DND-41 (cell line): ENCODE measurements around the gene GRIK2.

ENCODE experiments used
- ATAC-seq: fragments of 200-7000 bp; cut with Tn5 transposase; 3 replicates; pipeline ENCODE4 v1.9.1; 2021; ENCODE audit warnings: low read depth; ENCODE audit not compliant: insufficient read depth
- DNase-seq: peaks from one replicate; pipeline ENCODE4 v3.0.0-alpha.2; 2020
- H2AFZ ChIP-seq: 2 replicates; pipeline ENCODE4 v1.6.0; 2012; ENCODE audit warnings: low read depth, low read length
- H3K27ac ChIP-seq: 2 replicates; pipeline ENCODE4 v1.5.1; 2012; ENCODE audit warnings: low read length, inconsistent platforms
- H3K27me3 ChIP-seq: fragments of 200-600 bp; sonication (generic); 2 replicates; pipeline ENCODE4 v1.6.0; 2012; ENCODE audit warnings: low read length, mild to moderate bottlenecking, inconsistent platforms; ENCODE audit not compliant: insufficient read depth, poor library complexity
- H3K36me3 ChIP-seq: 2 replicates; pipeline ENCODE4 v1.5.1; 2012; ENCODE audit warnings: low read length, inconsistent platforms; ENCODE audit not compliant: insufficient read depth
- H3K4me1 ChIP-seq: 2 replicates; pipeline ENCODE4 v1.5.1; 2012; ENCODE audit warnings: mild to moderate bottlenecking, low read length; ENCODE audit not compliant: insufficient read depth
- H3K4me2 ChIP-seq: 2 replicates; pipeline ENCODE4 v1.6.0; 2012; ENCODE audit warnings: mild to moderate bottlenecking, moderate library complexity, low read length, inconsistent platforms; ENCODE audit not compliant: insufficient read depth
- H3K4me3 ChIP-seq, 2 experiments: fragments of 200-600 bp in 1 of 2; shearing (Covaris generic) in 1 of 2; 2 replicates each; pipeline ENCODE4 v1.5.1; 2012 to 2016; ENCODE audit warnings: inconsistent platforms in 2 of 2, low read length in 2 of 2, mild to moderate bottlenecking in 2 of 2, low read depth in 1 of 2, moderate library complexity in 1 of 2
- H3K79me2 ChIP-seq: 2 replicates; pipeline ENCODE4 v1.6.0; 2012; ENCODE audit warnings: low read length, inconsistent platforms; ENCODE audit not compliant: insufficient read depth
- H3K9ac ChIP-seq: 2 replicates; pipeline ENCODE4 v1.6.0; 2012; ENCODE audit warnings: low read depth, mild to moderate bottlenecking, inconsistent platforms, low read length, moderate library complexity
- H3K9me3 ChIP-seq: 2 replicates; pipeline ENCODE4 v1.5.1; 2012; ENCODE audit warnings: low read length, moderate library complexity, mild to moderate bottlenecking, inconsistent platforms; ENCODE audit not compliant: insufficient read depth, severe bottlenecking
- H4K20me1 ChIP-seq: 2 replicates; pipeline ENCODE4 v1.6.0; 2012; ENCODE audit warnings: low read length; ENCODE audit not compliant: insufficient read depth
- EZH2 ChIP-seq: IDR thresholded peaks from 3 replicates; pipeline ENCODE4 v1.6.1; 2012; ENCODE audit warnings: borderline replicate concordance, low read depth, mild to moderate bottlenecking, moderate library complexity, low read length, inconsistent platforms; ENCODE audit not compliant: severe bottlenecking
- TF ChIP-seq, protein P1 (sequence below): IDR thresholded peaks from 2 replicates; pipeline ENCODE4 v1.5.1; 2012; ENCODE audit warnings: borderline replicate concordance, low read length, moderate library complexity, mild to moderate bottlenecking; ENCODE audit not compliant: poor library complexity, severe bottlenecking; ENCODE audit errors: extremely low read depth

Gene GRIK2

DNA sequence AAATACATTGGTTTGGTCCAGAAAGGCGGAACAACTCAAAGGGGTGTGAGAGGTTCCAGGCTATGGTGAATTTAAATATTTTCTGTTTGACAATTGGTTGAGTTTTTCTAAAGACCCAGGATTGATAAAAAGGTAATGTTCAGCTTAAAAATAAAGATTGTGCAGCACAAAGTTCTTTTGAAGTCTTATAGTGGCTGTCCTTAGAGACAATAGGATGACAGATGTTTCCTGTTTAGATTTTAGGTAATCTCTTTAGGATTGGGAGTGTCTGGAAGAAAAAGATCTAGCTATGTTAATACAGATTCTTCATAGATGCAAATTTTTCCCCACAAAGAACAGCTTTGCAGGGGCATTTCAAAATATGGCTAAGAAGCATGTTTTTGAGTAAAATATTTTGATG is 119.7 kb downstream of the GRIK2 start:
- H3K9ac ChIP-seq, result no peak overlapping the region
- no peaks in the 10 kb centered on the region for H3K27me3 ChIP-seq
- ATAC-seq, result no peak
- H3K4me1 ChIP-seq, result no peaks in the 10 kb centered on the region
- H4K20me1 ChIP-seq, result no peaks in the 10 kb centered on the region
- H2AFZ ChIP-seq, result no peak overlapping the region
- no peak for DNase-seq
- no peak overlapping the region for H3K27ac ChIP-seq
- H3K79me2 ChIP-seq, result no peaks in the 10 kb centered on the region
- no peak overlapping the region for H3K4me3 ChIP-seq
- no peaks in the 10 kb centered on the region for H3K36me3 ChIP-seq
- TF ChIP-seq, protein P1, sequence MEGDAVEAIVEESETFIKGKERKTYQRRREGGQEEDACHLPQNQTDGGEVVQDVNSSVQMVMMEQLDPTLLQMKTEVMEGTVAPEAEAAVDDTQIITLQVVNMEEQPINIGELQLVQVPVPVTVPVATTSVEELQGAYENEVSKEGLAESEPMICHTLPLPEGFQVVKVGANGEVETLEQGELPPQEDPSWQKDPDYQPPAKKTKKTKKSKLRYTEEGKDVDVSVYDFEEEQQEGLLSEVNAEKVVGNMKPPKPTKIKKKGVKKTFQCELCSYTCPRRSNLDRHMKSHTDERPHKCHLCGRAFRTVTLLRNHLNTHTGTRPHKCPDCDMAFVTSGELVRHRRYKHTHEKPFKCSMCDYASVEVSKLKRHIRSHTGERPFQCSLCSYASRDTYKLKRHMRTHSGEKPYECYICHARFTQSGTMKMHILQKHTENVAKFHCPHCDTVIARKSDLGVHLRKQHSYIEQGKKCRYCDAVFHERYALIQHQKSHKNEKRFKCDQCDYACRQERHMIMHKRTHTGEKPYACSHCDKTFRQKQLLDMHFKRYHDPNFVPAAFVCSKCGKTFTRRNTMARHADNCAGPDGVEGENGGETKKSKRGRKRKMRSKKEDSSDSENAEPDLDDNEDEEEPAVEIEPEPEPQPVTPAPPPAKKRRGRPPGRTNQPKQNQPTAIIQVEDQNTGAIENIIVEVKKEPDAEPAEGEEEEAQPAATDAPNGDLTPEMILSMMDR, result no peak
- TF ChIP-seq EZH2, result no peak
- H3K4me2 ChIP-seq, result no peak overlapping the region
- no peaks in the 10 kb centered on the region for H3K9me3 ChIP-seq

DNA sequence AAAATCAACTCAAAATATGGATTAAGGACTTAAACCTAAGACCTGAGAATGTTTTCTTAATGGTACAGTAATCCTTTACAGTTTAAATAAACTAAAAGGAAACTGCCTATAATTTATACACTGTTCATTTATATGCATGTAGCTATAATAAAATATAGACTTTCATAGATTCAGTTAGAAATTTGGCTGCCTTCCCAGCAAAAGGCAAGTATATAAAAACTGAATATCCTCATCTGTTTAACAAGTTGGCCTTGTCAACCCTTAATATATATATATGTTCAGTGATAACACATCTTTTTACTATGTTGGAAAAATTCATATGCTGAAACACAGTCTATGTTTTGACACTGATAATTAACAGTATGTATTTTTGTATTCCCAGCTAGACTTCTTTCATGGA is 123.1 kb downstream of the GRIK2 start:
- no peak overlapping the region for H3K4me3 ChIP-seq
- H3K4me1 ChIP-seq, result no peaks in the 10 kb centered on the region
- no peak overlapping the region for H2AFZ ChIP-seq
- H3K27me3 ChIP-seq, result no peaks in the 10 kb centered on the region
- H3K36me3 ChIP-seq, result no peaks in the 10 kb centered on the region
- H3K79me2 ChIP-seq, result no peaks in the 10 kb centered on the region
- no peak for ATAC-seq
- H3K4me2 ChIP-seq, result no peak overlapping the region
- TF ChIP-seq EZH2, result no peak
- TF ChIP-seq, protein P1, result no peak
- no peaks in the 10 kb centered on the region for H3K9me3 ChIP-seq
- no peak overlapping the region for H3K27ac ChIP-seq
- no peak for DNase-seq
- H4K20me1 ChIP-seq, result no peaks in the 10 kb centered on the region
- no peak overlapping the region for H3K9ac ChIP-seq

DNA sequence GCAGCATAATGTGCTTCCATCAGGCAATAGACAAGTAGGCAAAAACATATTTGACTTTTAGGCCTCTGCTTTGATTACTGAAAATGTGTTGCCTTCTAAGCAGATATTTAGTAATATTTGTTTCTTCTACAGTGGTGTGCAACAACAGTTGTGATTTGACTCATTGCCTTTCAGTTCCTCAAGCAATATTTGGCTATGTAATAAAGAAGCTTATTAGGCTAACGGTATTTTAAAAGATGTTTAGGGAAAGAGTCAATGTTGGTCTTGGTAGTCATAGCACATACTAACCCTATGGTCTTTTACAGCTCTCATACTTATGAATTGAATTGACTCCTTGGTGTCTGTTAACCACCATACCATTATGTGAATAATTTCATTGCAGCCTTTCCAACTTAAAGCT is 124.1 kb downstream of the GRIK2 start:
- TF ChIP-seq, protein P1, result no peak
- no peak for TF ChIP-seq EZH2
- Histone ChIP-seq H2AFZ (no peak overlapping the region), H3K9me3 (no peaks in the 10 kb centered on the region), H3K27ac (no peak overlapping the region), H3K4me2 (no peak overlapping the region), H3K79me2 (no peaks in the 10 kb centered on the region), H3K36me3 (no peaks in the 10 kb centered on the region), H3K4me3 (no peak overlapping the region), H4K20me1 (no peaks in the 10 kb centered on the region), H3K9ac (no peak overlapping the region), H3K27me3 (no peaks in the 10 kb centered on the region), H3K4me1 (no peaks in the 10 kb centered on the region)
- ATAC-seq (no peak), DNase-seq (no peak)

DNA sequence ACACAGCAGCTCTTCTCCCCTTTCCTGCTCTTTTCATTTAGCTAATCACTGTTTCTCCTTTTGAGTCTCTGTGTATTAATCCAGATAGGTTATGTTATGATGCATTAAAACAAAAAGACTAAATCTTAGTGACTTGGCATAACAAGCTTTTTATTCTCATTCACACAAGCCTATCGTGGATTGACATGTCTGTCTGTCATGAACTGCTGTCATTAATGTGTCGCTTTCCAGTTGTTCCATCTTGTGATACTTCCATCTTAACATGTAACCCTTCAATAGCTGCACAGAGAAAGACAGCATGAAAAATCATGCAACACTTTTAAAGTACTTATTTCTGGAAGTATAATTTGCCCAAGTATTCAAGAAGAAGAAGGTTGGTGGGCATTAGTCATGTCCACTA is 128.7 kb downstream of the GRIK2 start:
- H3K36me3 ChIP-seq, result no peaks in the 10 kb centered on the region
- no peak for TF ChIP-seq EZH2
- TF ChIP-seq, protein P1, result no peak
- no peaks in the 10 kb centered on the region for H3K27me3 ChIP-seq
- DNase-seq (no peak), ATAC-seq (no peak)
- H3K4me2 ChIP-seq, result no peak overlapping the region
- H3K9ac ChIP-seq, result no peak overlapping the region
- no peak overlapping the region for H2AFZ ChIP-seq
- H3K4me3 ChIP-seq, result no peak overlapping the region
- H4K20me1 ChIP-seq, result no peaks in the 10 kb centered on the region
- H3K79me2 ChIP-seq, result no peaks in the 10 kb centered on the region
- H3K9me3 ChIP-seq, result no peaks in the 10 kb centered on the region
- H3K27ac ChIP-seq, result no peak overlapping the region
- H3K4me1 ChIP-seq, result no peaks in the 10 kb centered on the region
